Fibroblast of the aortic adventitia (primary cell): Measurements from ENCODE around the gene HDAC10. TPM values are rescaled to one million over a fixed set of nuclear protein-coding genes. Genes with fewer than 3 reads are reported as not detected.

Experiments
- DNase-seq: peaks from one replicate; pipeline ENCODE4 v3.0.0-alpha.2; 2010; ENCODE audit warnings: low read depth
- H3K4me3 ChIP-seq: 2 replicates; pipeline ENCODE4 v1.5.1; 2011; ENCODE audit warnings: low read depth, mild to moderate bottlenecking, control low read depth, low read length, moderate library complexity
- CTCF ChIP-seq: IDR thresholded peaks from 2 replicates; pipeline ENCODE4 v1.5.1; 2011; ENCODE audit warnings: mild to moderate bottlenecking, low read length, control low read depth, inconsistent platforms; ENCODE audit not compliant: insufficient read depth
- total RNA-seq: library from RNA; depleted of rRNA; stranded (reverse); fragments of >200 nt; gene quantifications from 2 replicates; pipeline ENCODE4 v1.2.3, GENCODE V29; 2012; ENCODE audit warnings: low replicate concordance

HDAC10 gene
- total RNA-seq, 1 donor: 15.4 TPM

DNA sequence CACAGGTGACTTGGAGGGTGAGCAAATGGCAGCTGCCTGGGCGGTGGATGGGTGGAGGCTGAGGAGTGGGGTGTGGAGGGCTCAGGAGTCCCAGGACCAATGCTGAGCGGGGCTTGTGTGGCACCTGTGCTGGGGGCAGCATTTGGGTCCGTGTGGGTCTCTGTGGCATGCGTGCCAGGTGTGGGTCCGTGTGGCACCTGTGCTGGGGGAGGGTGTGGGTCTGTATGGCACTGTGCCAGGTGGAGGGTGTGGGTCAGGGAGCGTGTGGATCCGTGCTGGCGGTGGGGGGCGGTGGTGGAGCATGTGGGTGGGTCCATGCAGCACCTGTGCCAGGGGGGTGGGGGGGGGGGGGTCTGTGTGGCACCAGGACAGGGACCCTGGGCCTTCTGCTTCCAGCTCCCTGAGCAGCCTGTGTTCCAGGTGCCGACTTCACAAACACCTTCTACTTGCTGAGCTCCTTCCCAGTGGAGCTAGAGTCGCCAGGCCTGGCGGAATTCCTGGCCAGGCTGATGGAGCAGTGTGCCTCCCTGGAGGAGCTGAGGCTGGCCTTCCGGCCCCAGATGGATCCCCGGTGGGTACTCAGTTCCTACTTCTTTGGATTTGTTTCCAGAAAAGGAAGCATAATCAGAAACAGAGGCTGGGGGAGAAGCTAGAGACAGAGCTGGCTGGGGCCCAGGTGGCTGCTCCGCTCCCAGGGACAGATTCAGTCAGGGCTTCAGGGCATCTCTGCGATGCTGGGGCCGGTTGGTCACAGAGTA is 35.6 kb downstream of the HDAC10 start:
- no peak for TF ChIP-seq CTCF
- no peak for DNase-seq
- H3K4me3 ChIP-seq: no peak overlapping the region

GRCh38 chr22:50213263-50213662 is 37.8 kb downstream of the HDAC10 start:
- no peak overlapping the region for H3K4me3 ChIP-seq
- TF ChIP-seq CTCF: no peak
- no peak for DNase-seq

DNA sequence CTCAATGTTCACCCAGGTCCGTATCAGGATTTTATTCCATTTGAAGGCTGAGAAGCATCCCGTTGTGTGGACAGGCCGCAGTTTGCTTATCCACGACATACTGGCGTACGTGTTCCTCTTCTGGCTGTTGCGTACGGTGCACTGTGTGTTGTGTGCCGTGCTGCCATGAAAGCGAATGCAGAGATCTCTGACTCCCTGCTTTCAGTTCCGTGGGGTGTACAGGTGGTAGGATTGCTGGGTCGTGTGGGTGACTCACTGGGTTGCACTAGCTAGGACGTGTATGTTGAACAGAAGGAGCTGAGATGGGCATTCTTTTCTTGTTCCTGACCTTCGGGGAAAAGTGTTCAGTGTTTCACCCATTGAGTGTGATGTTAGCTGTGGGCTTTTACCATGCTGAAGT is 39.9 kb downstream of the HDAC10 start:
- no peak for DNase-seq
- TF ChIP-seq CTCF: no peak
- no peak overlapping the region for H3K4me3 ChIP-seq

DNA sequence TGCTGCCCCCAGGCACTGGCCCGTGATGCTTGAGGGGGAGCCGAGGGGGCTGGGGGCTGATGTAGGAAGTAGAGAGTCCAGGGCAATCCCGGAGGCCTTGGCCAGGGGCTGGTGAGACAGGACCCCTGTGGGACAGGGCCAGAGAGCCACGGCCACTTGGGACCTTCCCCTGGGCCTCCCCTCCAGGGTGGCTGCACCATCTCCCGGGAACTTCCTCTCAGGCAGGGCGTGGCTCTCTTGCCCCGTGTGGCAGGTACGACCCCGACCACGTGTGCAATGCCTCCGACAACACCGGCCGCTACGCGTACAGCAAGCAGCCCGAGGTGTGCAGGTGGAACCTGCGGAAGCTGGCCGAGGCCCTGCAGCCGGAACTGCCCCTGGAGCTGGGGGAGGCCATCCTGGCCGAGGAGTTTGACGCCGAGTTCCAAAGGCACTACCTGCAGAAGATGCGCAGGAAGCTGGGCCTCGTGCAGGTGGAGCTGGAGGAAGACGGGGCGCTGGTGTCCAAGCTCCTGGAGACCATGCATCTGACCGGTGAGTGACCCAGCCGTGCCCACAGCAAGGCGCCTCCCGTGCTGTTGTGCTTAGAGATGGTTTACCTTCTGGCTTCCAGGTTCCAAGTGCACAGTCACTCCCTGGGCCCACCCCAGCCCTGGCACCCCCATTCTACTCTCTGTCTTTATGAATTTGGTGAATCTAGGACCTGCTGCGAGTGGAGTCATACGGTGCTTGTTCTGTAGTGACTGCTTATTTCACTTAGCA is 40.5 kb downstream of the HDAC10 start:
- no peak for TF ChIP-seq CTCF
- DNase-seq: no peak
- H3K4me3 ChIP-seq: no peak overlapping the region

GRCh38 chr22:50209893-50210292 is 41.2 kb downstream of the HDAC10 start:
- H3K4me3 ChIP-seq: no peak overlapping the region
- TF ChIP-seq CTCF: peak; percentile 93
- peak; percentile 72 for DNase-seq

DNA sequence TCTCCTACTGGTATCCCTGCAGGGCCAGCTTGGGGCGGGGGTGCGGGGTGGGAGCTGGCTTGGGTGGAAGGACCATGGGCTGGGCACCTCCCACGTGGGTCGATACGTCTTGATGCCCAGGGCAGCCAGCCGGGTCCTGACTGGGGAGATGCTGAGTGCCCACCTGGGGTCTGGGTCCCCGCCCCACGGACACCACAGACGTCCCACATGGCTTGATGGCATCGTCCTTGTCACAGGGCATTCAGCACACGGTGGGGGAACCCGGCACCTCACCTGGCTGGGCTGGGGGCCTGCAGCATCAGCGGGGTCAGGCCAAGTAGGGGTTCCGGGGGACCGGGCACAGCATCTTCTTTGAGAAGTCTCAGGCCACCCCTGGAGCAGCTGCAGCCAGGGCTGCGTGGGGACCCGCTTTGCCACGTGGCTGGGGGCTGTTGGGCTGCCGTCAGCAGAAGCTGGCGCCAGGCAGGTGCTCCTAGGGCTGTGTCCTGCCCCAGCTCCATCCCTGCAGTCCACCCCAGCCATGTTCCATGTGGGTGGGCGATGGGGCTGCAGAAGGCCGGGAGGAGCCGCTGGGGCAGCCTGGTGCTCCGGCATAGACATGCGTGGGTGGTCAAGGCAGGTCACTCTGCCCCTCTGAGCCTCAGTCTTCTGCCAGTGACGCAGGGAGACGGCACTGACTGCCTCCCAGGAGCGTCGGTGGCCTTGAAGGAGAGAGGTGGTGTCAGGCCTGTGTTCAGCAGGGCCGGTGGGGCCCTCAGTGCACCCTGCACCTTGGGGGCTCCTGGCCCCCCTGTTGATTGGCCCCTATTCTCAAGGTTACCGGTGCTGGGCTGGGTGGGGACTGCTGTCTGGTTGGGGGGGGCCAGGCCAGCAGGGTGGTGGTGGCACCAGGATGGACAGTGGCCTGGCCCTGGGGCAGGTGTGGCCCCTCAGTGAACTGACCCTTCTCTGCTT is 41.8 kb downstream of the HDAC10 start:
- TF ChIP-seq CTCF: no peak
- no peak for DNase-seq
- H3K4me3 ChIP-seq: no peak overlapping the region
